Type B pancreatic cell (in vitro differentiated cells): ENCODE data around the gene MICAL2. TPM values are rescaled to one million over a fixed set of nuclear protein-coding genes. Genes with fewer than 3 reads are reported as not detected.

ENCODE experiments used
- DNase-seq: peaks from one replicate; pipeline ENCODE4 v3.0.0; 2021; ENCODE audit warnings: mixed read lengths; ENCODE audit not compliant: unreplicated experiment; ENCODE audit errors: extremely low spot score
- H3K27ac Mint-ChIP-seq: 2 replicates; pipeline ENCODE4 v1.8.0; 2021; ENCODE audit warnings: mild to moderate bottlenecking, mixed read lengths
- H3K27me3 Mint-ChIP-seq: 2 replicates; pipeline ENCODE4 v1.8.0; 2021; ENCODE audit warnings: mixed read lengths
- H3K36me3 Mint-ChIP-seq: 2 replicates; pipeline ENCODE4 v1.8.0; 2021; ENCODE audit warnings: mixed read lengths
- H3K4me1 Mint-ChIP-seq: one replicate; pipeline ENCODE4 v1.8.0; 2021; ENCODE audit warnings: mixed read lengths; ENCODE audit not compliant: unreplicated experiment
- H3K4me3 Mint-ChIP-seq: 2 replicates; pipeline ENCODE4 v1.8.0; 2021; ENCODE audit warnings: mild to moderate bottlenecking, mixed read lengths
- H3K9me3 Mint-ChIP-seq: 2 replicates; pipeline ENCODE4 v1.8.0; 2021; ENCODE audit warnings: mixed read lengths
- CTCF ChIP-seq: fragments of 200-600 bp; sonication (generic); conservative IDR thresholded peaks from 2 replicates; pipeline ENCODE4 v1.5.0; 2021; ENCODE audit warnings: antibody characterized with exemption, mild to moderate bottlenecking
- total RNA-seq: library from RNA; stranded (reverse); gene quantifications from 2 replicates; pipeline ENCODE4 v1.2.1, GENCODE V29; 2021; ENCODE audit warnings: low replicate concordance

The MICAL2 gene
- total RNA-seq, 1 donor from 2014 or later: 38.0 TPM

GRCh38 chr11:12102588-12103410 is 7.6 kb upstream of the MICAL2 start:
- H3K9me3 Mint-ChIP-seq: no peaks in the 10 kb centered on the region
- H3K27ac Mint-ChIP-seq: no peak overlapping the region
- no peak overlapping the region for H3K4me3 Mint-ChIP-seq
- H3K4me1 Mint-ChIP-seq: no peaks in the 10 kb centered on the region
- no peaks in the 10 kb centered on the region for H3K36me3 Mint-ChIP-seq
- H3K27me3 Mint-ChIP-seq: peaks cover 70% of the 10 kb centered on the region
- TF ChIP-seq CTCF: no peak
- no peak for DNase-seq

GRCh38 chr11:12103411-12104225 is 6.8 kb upstream of the MICAL2 start:
- Mint-ChIP-seq H3K4me1 (no peaks in the 10 kb centered on the region), H3K27me3 (peaks cover 71% of the 10 kb centered on the region), H3K27ac (peak overlapping the region; percentile 50), H3K36me3 (no peaks in the 10 kb centered on the region), H3K9me3 (no peaks in the 10 kb centered on the region), H3K4me3 (no peak overlapping the region)
- DNase-seq: no peak
- no peak for TF ChIP-seq CTCF

DNA sequence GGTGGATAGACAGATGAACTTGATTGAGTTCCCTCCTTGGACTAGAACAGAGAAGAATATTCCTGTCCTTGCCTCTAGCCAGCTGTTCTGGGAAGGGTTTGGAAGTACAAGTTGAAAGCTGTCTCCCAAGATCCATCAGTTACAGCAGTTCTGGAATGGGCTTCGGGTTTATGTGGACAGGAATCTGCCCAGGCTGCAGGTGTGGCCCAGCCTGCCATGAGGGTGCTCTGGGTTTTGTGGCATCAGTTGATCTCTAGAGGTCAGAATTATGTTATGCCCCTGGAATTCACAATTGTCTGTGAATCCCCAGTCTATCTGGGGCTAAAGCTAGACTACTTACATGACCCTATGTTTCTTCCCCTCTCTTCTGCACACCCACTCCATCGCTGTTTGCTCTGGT is 4.9 kb upstream of the MICAL2 start:
- Mint-ChIP-seq H3K27ac (no peak overlapping the region), H3K36me3 (no peaks in the 10 kb centered on the region), H3K27me3 (peaks cover 72% of the 10 kb centered on the region), H3K4me1 (no peaks in the 10 kb centered on the region), H3K4me3 (no peak overlapping the region), H3K9me3 (no peaks in the 10 kb centered on the region)
- no peak for TF ChIP-seq CTCF
- DNase-seq: no peak

DNA sequence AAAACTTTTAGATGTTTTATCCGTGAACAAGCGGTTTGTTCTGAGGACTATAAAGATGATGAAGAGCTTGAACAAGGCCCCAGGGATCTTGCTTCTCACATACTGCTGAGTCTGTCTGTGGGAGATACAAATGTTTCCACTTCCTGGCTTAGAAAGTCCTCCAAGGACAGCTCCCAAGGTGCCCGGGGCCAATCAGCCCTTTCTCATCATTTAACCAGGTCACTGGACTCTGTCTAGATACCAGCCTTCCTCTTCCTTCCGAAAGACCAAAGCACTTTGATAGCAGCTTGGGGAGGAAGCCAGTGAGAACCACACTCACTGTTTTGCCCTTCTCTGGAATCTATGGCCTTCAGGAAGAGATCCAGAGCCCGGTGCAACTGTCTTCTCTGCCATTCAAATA is 4.3 kb upstream of the MICAL2 start:
- peaks cover 66% of the 10 kb centered on the region for H3K27me3 Mint-ChIP-seq
- no peak for DNase-seq
- H3K4me3 Mint-ChIP-seq: no peak overlapping the region
- no peaks in the 10 kb centered on the region for H3K9me3 Mint-ChIP-seq
- H3K36me3 Mint-ChIP-seq: no peaks in the 10 kb centered on the region
- no peak overlapping the region for H3K27ac Mint-ChIP-seq
- no peaks in the 10 kb centered on the region for H3K4me1 Mint-ChIP-seq
- no peak for TF ChIP-seq CTCF

- H3K9me3 Mint-ChIP-seq: no peaks in the 10 kb centered on the region
- no peak overlapping the region for H3K27ac Mint-ChIP-seq
- H3K27me3 Mint-ChIP-seq: peaks cover 66% of the 10 kb centered on the region
- no peak for DNase-seq
- no peaks in the 10 kb centered on the region for H3K36me3 Mint-ChIP-seq
- H3K4me3 Mint-ChIP-seq: no peak overlapping the region
- H3K4me1 Mint-ChIP-seq: no peaks in the 10 kb centered on the region
- no peak for TF ChIP-seq CTCF
Measured at GRCh38 chr11:12106501-12106900, 3.9 kb upstream of the MICAL2 start.
